DND-41 (cell line): ENCODE measurements around the gene CCL14.

ENCODE experiments used
- ATAC-seq: fragments of 200-7000 bp; cut with Tn5 transposase; 3 replicates; pipeline ENCODE4 v1.9.1; 2021; ENCODE audit warnings: low read depth; ENCODE audit not compliant: insufficient read depth
- DNase-seq: peaks from one replicate; pipeline ENCODE4 v3.0.0-alpha.2; 2020
- H2AFZ ChIP-seq: 2 replicates; pipeline ENCODE4 v1.6.0; 2012; ENCODE audit warnings: low read depth, low read length
- H3K27ac ChIP-seq: 2 replicates; pipeline ENCODE4 v1.5.1; 2012; ENCODE audit warnings: low read length, inconsistent platforms
- H3K27me3 ChIP-seq: fragments of 200-600 bp; sonication (generic); 2 replicates; pipeline ENCODE4 v1.6.0; 2012; ENCODE audit warnings: low read length, mild to moderate bottlenecking, inconsistent platforms; ENCODE audit not compliant: insufficient read depth, poor library complexity
- H3K36me3 ChIP-seq: 2 replicates; pipeline ENCODE4 v1.5.1; 2012; ENCODE audit warnings: low read length, inconsistent platforms; ENCODE audit not compliant: insufficient read depth
- H3K4me1 ChIP-seq: 2 replicates; pipeline ENCODE4 v1.5.1; 2012; ENCODE audit warnings: mild to moderate bottlenecking, low read length; ENCODE audit not compliant: insufficient read depth
- H3K4me2 ChIP-seq: 2 replicates; pipeline ENCODE4 v1.6.0; 2012; ENCODE audit warnings: mild to moderate bottlenecking, moderate library complexity, low read length, inconsistent platforms; ENCODE audit not compliant: insufficient read depth
- H3K4me3 ChIP-seq, 2 experiments: fragments of 200-600 bp in 1 of 2; shearing (Covaris generic) in 1 of 2; 2 replicates each; pipeline ENCODE4 v1.5.1; 2012 to 2016; ENCODE audit warnings: inconsistent platforms in 2 of 2, low read length in 2 of 2, mild to moderate bottlenecking in 2 of 2, low read depth in 1 of 2, moderate library complexity in 1 of 2
- H3K79me2 ChIP-seq: 2 replicates; pipeline ENCODE4 v1.6.0; 2012; ENCODE audit warnings: low read length, inconsistent platforms; ENCODE audit not compliant: insufficient read depth
- H3K9ac ChIP-seq: 2 replicates; pipeline ENCODE4 v1.6.0; 2012; ENCODE audit warnings: low read depth, mild to moderate bottlenecking, inconsistent platforms, low read length, moderate library complexity
- H3K9me3 ChIP-seq: 2 replicates; pipeline ENCODE4 v1.5.1; 2012; ENCODE audit warnings: low read length, moderate library complexity, mild to moderate bottlenecking, inconsistent platforms; ENCODE audit not compliant: insufficient read depth, severe bottlenecking
- H4K20me1 ChIP-seq: 2 replicates; pipeline ENCODE4 v1.6.0; 2012; ENCODE audit warnings: low read length; ENCODE audit not compliant: insufficient read depth
- CTCF ChIP-seq: IDR thresholded peaks from 2 replicates; pipeline ENCODE4 v1.5.1; 2012; ENCODE audit warnings: borderline replicate concordance, low read length, moderate library complexity, mild to moderate bottlenecking; ENCODE audit not compliant: poor library complexity, severe bottlenecking; ENCODE audit errors: extremely low read depth
- EZH2 ChIP-seq: IDR thresholded peaks from 3 replicates; pipeline ENCODE4 v1.6.1; 2012; ENCODE audit warnings: borderline replicate concordance, low read depth, mild to moderate bottlenecking, moderate library complexity, low read length, inconsistent platforms; ENCODE audit not compliant: severe bottlenecking

The CCL14 gene

GRCh38 chr17:36002631-36003030 lies 16.1 kb upstream of the CCL14 start:
- no peaks in the 10 kb centered on the region for H3K36me3 ChIP-seq
- H3K4me3 ChIP-seq, result no peak overlapping the region
- ATAC-seq (no peak), DNase-seq (no peak)
- H3K27ac ChIP-seq, result no peak overlapping the region
- H3K27me3 ChIP-seq, result no peaks in the 10 kb centered on the region
- no peaks in the 10 kb centered on the region for H3K79me2 ChIP-seq
- H4K20me1 ChIP-seq, result no peaks in the 10 kb centered on the region
- H3K9me3 ChIP-seq, result no peaks in the 10 kb centered on the region
- H3K4me1 ChIP-seq, result no peaks in the 10 kb centered on the region
- no peak overlapping the region for H2AFZ ChIP-seq
- TF ChIP-seq EZH2 (no peak), CTCF (no peak)
- H3K9ac ChIP-seq, result no peak overlapping the region
- H3K4me2 ChIP-seq, result no peak overlapping the region

- ATAC-seq (no peak), DNase-seq (no peak)
- Histone ChIP-seq H3K27me3 (no peaks in the 10 kb centered on the region), H3K36me3 (no peaks in the 10 kb centered on the region), H2AFZ (no peak overlapping the region), H3K9ac (no peak overlapping the region), H3K9me3 (no peaks in the 10 kb centered on the region), H3K4me1 (no peaks in the 10 kb centered on the region), H3K4me3 (no peak overlapping the region), H3K4me2 (no peak overlapping the region), H3K27ac (no peak overlapping the region), H3K79me2 (no peaks in the 10 kb centered on the region), H4K20me1 (no peaks in the 10 kb centered on the region)
- TF ChIP-seq CTCF, result no peak
- TF ChIP-seq EZH2, result no peak
Observed at GRCh38 chr17:36001862-36002603, 15.5 kb upstream of the CCL14 start.

GRCh38 chr17:36001110-36001771 lies 14.7 kb upstream of the CCL14 start, which contains the start of gene CCL15:
Gene CCL15, minus strand, starts transcription at chr17:36001553. Its CDS starts 61 bp downstream, at chr17:36001492.
- Histone ChIP-seq H3K4me1 (no peaks in the 10 kb centered on the region), H3K9ac (no peak within 1 kb of the TSS), H3K4me3 (no peak within 1 kb of the TSS), H3K27me3 (no peaks in the 10 kb centered on the region), H3K36me3 (no peaks in the 10 kb centered on the region), H3K79me2 (no peaks in the 10 kb centered on the region), H3K4me2 (no peak within 1 kb of the TSS), H3K9me3 (no peaks in the 10 kb centered on the region), H3K27ac (no peak within 1 kb of the TSS), H2AFZ (no peak within 1 kb of the TSS), H4K20me1 (no peaks in the 10 kb centered on the region)
- DNase-seq (no peak), ATAC-seq (no peak)
- TF ChIP-seq CTCF, result no peak
- no peak for TF ChIP-seq EZH2
